GM12865 (cell line): Measurements from ENCODE around the gene CLEC11A.
"Not testable (repeated sequence)": the region's sequence is repeated elsewhere in the genome, so short reads cannot be mapped to it uniquely, and the experiment has no call there.

ENCODE experiments used
- DNase-seq: peaks from one replicate; pipeline ENCODE4 v3.0.0; 2010; ENCODE audit warnings: low read depth
- H3K4me3 ChIP-seq: 2 replicates; pipeline ENCODE4 v1.5.1; 2011; ENCODE audit warnings: mild to moderate bottlenecking, low read depth, low read length, control low read depth
- TF ChIP-seq, protein P1 (sequence below): IDR thresholded peaks from 2 replicates; pipeline ENCODE4 v1.5.1; 2011; ENCODE audit warnings: low read length, control low read depth, low read depth, inconsistent platforms; ENCODE audit not compliant: insufficient read depth; ENCODE audit errors: missing control alignments

CLEC11A gene

GRCh38 chr19:50743537-50743936 lies 20.4 kb downstream of the CLEC11A start:
- TF ChIP-seq, protein P1, sequence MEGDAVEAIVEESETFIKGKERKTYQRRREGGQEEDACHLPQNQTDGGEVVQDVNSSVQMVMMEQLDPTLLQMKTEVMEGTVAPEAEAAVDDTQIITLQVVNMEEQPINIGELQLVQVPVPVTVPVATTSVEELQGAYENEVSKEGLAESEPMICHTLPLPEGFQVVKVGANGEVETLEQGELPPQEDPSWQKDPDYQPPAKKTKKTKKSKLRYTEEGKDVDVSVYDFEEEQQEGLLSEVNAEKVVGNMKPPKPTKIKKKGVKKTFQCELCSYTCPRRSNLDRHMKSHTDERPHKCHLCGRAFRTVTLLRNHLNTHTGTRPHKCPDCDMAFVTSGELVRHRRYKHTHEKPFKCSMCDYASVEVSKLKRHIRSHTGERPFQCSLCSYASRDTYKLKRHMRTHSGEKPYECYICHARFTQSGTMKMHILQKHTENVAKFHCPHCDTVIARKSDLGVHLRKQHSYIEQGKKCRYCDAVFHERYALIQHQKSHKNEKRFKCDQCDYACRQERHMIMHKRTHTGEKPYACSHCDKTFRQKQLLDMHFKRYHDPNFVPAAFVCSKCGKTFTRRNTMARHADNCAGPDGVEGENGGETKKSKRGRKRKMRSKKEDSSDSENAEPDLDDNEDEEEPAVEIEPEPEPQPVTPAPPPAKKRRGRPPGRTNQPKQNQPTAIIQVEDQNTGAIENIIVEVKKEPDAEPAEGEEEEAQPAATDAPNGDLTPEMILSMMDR = no peak
- no peak overlapping the region for H3K4me3 ChIP-seq
- no peak for DNase-seq

GRCh38 chr19:50745221-50745620 lies 22.1 kb downstream of the CLEC11A start:
- H3K4me3 ChIP-seq = no peak overlapping the region
- no peak for DNase-seq
- TF ChIP-seq, protein P1 = no peak

- not testable (repeated sequence) for DNase-seq, H3K4me3 ChIP-seq
These were observed 24.0 kb downstream of the CLEC11A start for GRCh38 chr19:50747141-50747540.

DNA sequence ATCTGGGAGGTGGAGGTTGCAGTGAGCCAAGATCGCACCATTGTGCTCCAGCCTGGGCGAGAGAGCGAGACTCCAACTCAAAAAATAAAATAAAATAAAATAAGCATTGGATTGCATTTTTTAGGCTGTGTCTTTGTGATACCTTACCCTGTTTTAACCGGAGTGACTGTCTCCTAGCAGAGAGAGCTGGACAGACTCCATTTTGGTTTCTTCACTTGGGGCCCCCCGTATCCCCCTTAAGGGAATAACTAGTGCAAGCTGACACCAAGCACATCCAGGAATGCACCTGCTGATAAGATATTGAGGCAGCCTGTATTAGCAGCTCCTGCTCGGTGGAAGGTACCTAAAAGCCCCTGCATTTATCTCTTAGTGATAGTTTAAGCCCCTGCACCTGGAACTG lies 26.3 kb downstream of the CLEC11A start:
- TF ChIP-seq, protein P1 = no peak
- no peak for DNase-seq
- no peak overlapping the region for H3K4me3 ChIP-seq

- DNase-seq = no peak
- TF ChIP-seq, protein P1 = no peak
These were observed 26.8 kb downstream of the CLEC11A start for GRCh38 chr19:50750010-50750409.

GRCh38 chr19:50753879-50754278 lies 30.7 kb downstream of the CLEC11A start:
- H3K4me3 ChIP-seq = no peak overlapping the region
- TF ChIP-seq, protein P1 = no peak
- no peak for DNase-seq

More at GRCh38 chr19:50750010-50750409, 26.8 kb downstream of the CLEC11A start:
- no peak overlapping the region for H3K4me3 ChIP-seq

DNA sequence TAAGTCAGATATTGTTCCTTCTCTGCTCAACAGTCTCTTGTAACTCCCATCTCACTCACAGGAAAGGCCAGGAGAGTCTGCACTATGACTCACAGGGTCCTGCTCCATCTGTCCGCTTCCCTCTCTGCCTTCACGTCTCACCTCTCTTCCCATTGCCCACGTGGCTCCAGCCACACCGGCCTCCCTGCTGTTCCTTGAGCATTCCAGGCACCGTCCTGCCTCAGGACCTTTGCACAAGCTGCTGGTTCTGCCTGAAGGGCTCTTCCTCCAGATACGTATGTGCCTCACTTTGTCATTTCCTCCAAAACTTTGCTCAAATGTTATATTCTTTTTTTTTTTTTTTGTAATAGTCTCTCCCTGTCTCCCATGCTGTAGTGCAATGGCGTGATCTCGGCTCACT lies 33.1 kb downstream of the CLEC11A start:
- not testable (repeated sequence) for DNase-seq, H3K4me3 ChIP-seq

GRCh38 chr19:50757624-50758023 lies 34.5 kb downstream of the CLEC11A start:
- H3K4me3 ChIP-seq, DNase-seq: not testable (repeated sequence)

DNA sequence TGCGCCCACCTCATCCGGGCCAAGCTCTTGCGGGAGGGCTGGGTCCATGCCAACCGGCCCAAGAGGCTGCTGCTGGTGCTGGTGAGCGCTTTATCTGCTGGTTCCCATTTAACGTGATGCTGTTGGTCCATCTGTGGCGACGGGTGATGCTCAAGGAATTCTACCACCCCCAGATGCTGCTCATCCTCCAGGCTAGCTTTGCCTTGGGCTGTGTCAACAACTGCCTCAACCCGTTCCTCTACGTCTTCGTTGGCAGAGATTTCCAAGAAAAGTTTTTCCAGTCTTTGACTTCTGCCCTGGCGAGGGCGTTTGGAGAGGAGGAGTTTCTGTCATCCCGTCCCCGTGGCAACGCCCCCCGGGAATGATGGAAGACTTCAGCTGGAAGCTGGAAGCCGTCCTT lies 35.9 kb downstream of the CLEC11A start:
- H3K4me3 ChIP-seq, DNase-seq: not testable (repeated sequence)
